CD4-positive, alpha-beta T cell treated with Interleukin-17A for 4 hours (primary cell): ENCODE results near the gene PRKCZ.

Source experiments
- DNase-seq: peaks from one replicate; pipeline ENCODE4 v3.0.0-alpha.2; 2020; ENCODE audit warnings: mixed read lengths

PRKCZ gene

DNA sequence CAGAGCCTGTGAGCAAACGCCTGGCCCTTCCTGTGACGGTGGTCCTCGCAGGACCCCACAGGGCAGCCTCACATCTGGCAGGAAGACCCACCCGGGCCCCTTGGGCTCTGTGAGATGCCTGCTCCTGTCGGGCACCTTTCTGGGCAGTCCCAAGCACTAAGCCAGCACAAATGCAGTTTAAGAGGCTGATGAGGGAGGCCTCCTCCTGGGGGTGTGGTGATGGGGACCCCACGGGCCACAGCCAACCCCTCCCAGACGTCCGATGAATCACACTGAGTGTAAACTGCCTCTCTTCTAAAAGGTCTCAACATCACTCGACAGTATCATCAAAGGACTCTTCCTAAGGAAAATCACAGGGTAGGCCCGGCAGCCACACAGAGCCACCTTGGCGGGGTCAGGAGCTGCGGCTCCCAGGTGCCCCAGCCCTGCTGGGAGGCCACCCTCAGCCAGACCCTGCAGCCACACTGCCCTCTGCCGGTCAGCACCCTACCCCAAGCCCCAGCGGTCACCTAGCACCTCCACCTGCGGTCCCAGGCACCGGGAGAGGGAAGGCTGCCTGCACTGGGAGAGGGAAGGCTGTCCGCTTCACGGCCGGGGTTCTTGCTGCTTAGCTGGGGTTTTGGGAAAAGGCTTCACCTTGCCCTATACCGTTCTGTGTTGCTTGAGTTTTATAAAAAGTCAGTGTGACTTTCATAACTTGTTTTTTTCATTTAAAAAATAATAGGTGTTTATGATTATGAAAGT is 3.9 kb upstream of the PRKCZ start:
- DNase-seq, result peak; percentile 67

DNA sequence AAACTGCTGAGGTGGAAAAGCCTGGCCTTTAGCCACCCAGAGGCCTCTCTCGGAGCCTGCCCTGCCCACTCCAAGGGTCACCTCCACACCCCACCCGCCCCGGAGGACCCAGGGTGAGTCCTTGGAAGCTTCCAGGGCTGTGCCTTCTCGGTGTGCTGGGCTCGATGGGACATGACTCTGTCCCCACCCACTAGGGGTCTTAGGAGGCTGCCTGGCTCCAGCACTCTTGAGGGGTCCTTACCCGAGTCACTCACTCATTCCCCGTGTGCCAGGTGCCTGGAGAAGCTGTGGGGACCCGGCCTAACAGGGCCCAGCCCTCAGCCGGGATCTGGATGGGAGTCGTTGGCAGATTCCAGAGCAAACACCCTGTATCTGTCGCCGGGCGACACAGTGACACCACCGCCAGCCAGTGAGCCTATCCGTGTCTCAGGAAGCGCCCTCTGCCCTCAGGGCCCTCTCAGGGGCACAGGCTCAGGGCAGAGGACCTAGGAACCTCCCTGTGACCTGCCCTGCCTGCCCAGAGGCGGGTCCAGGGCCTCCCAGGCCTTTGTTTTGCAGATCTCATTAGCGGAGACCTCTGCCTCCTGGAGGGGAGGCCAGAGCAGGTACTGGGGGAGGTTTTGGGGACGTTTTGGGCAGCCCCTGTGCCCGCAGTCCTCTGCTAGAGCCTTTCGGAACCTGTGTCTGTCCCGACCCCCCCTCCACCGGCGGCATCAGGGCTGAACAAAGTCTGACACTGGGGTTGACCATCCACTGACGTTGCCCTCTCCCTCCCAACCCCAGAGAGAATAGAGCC is 3.1 kb upstream of the PRKCZ start:
- no peak for DNase-seq

DNA sequence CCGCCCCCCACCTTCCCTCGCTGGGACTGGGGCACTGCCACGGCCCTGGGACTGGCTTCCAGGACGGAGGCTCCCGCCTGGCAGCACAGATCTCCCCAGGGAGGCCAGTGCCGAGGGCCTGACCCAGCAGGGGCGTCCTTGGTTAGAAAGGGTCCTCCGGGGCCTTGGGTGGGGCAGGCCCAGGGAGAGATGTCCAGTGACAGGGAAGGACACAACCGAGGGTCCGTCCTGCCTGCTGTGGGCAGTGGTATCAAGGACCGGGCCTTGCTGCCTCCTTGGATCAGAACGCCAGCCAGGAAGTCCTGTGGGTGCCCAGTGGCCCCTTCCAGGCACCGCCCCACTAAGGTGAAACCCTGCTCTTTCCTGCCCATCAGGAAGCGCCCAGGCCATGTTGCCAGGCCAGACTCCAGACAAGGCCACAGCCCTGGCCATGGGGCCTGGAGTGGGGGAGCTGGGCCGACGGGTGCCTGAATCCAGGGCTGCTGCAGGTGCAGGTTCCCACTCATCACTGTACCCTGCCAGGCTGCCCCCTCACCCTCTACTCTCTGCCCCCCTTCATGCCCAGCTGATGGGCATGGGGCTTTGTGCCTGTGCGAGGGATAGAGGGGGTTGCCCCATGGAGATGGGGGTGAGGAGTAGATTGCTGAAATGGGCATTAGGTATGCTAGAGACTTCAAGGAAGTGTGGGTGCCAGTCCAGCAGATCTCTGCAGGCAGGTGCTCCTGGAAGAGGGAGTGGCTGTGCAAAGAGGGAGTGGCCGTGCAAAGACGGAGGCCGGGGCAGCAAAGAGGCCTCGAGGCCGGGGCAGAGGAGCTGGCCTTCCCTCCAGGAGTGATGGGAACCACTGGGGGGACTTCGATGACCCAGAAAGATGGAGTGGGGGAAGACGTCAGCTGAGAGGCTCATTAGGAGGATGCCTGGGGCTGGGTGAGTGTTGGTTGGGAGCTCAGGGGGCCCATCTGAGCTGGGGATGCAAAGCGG is 2.2 kb upstream of the PRKCZ start:
- DNase-seq, result no peak

DNA sequence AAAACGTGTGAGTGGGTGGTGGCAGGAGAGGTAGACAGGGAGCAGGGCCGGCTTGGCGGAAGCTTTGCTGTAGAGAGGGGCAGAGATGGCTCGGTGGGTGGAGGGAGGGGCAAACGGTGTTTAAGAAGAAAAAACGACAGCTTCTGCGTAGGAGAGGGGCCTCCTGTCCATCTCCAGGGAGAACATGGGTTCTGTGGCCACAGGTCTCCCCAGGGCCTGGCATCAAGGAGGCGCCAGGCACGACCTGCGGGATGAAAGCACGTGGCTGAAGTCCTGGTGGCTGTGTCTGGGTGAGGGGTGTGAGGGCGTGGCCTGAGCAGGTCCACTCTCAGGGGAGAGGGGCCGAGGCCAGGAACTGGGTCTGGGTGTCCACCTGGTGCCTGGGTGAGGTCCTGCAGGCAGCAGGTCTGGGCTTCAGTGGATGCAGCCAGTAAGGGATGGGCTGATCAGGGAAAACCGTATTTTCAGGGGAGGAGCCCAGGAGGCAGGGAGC is 940 bp upstream of the PRKCZ start:
- no peak for DNase-seq

DNA sequence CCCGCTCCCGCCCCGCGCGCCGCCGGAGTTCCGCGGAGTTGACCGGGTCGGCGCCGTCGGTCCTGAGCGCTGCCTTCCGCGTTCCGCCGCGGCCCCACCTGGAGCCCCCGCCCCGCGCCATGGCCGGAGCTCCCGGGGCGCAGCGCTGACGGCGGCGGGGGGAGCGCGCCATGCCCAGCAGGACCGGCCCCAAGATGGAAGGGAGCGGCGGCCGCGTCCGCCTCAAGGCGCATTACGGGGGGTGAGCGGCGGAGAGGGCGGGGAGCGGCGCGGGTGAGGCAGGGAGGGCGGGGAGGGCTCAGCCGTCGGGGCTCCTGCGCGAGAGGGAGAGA is 216 bp downstream of the PRKCZ start:
- peak; percentile 69 for DNase-seq

DNA sequence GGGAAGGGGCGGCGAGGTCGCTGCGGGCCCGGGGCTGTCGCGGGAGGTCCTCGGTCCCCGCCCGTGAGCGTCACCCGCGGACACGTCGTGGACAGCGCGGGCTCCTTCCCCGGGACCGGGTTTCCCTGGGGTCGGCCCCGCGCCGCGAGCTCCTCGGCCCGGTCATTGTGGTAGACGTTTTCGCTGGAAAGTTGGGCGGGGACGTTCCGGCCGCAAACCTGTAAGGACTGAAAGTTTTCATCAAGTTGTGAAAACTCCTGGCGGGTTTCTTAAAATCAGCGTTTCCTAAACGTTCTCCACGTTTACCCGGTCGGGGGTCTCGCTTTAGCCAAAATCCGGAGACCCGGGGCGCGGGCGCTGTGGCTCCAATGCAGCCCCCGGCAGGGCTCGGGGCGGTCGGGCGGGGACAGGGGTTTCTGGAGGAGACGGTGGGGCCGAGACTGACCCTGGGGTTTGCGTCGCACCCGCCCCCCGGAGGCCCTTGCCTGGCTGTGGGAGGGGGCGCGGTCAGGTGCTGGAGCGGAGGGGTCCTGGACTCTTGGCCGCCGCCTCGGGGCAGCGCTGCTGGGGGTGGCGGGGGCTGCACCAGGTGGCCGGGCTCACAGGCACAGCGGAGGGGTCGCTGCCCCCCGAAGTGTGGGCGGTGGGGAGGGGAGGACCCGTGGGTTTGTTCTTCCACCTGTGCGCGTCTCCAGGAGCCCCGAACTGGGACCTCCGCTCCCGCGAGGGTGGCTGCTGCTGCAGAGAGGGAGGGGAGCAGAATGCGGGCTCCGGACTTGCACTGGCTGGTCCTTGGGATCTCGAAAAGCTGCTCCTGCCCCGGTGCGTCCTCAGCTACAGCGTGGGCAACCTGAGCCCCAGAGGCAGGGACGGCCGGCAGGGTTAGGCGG is 827 bp downstream of the PRKCZ start:
- no peak for DNase-seq

DNA sequence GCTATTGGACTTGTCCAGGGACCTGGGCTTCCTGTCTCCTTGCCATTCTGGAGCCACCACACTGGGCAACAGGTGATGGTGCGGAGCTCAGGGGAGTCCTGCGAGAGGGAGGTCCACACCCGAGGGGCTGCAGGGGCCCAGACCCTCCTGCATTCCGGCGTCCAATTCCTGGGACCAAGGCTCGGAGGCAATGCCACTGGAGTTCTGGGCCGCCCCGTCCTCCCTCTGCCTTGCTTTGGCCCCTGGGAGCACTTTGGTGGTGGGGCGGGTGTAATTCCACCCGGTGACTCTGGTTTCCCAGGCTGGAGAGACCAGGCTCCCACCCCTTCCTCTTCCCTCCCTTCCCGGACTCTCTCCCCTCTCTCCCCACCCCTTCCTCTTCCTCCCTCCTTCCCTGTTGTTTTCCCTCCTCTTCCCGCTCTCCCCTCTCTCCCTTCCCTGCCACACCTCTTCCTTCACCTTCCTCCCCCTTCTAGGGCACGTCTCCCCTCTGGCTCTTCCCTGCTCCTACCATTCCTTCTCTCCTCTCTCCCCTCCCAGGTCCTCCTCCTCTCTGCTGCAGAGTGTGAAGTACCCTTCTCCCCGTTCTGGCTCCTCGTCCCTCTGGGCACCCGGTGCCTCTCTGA is 2.0 kb downstream of the PRKCZ start:
- no peak for DNase-seq

DNA sequence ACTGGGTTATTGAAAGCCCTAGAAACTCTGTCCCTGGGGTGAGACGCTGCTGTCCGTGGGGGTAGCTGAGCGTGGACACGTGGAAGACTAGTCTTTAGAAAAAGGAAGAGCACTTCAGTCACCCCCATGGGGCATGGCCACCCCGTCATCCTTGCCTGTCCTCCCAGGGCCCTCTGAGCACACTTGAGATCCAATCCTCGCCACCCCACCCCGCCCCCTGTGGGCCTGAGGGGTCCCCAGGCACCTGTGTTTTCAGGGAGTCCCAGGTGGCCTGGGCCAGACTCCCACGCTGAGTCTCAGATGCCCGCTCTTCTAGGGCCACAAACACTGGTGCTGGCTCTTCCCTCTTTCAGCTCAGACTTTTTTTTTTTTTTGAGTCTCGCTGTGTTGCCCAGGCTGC is 2.5 kb downstream of the PRKCZ start:
- DNase-seq, result no peak

DNA sequence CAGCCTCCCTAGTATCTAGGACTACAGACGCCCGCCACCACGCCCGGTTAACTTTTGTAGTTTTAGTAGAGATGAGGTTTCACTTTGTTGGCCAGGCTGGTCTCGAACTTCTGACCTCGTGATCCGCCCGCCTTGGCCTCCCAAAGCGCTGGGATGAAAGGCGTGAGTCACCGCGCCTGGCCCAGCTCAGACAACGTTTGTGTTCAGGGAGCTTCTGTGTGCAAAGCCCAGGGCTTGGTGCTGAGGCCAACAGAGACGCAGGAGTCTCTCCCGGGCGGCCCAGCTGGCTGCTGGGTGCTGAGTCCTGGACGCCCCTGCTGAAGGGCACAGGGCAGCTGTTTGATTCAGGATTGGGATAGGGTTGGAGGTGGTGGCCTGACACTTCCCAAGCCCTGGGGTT is 3.0 kb downstream of the PRKCZ start:
- DNase-seq, result no peak

DNA sequence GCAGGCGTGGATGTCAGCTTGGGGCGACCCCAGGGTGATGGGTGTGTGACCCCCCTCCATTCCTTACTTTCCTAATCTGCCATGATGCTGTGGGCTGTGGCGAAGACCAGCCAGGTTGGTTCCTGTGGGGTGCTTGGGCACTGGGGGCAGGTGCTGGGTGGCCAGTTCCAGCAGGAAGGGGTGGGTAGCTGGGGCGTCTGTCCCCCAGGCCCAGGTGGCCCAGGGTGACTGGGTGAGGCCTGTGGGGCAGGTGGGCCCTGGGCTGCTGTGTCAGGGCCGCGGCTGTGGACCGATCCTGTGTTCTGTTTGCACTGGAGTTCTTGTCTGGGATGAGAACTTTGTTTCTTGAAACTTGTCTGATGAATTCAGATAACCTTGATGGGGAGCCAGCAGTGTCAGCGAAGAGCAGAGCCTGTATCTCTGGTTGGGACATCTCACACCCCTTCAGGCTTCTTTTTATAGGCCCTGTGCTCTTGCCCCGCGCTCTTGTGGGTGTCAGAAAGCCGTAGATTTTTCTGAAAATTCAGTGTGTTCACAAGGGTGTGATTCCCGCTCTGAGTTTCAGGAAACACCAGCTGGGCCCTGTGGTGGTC is 3.7 kb downstream of the PRKCZ start:
- DNase-seq, result no peak

DNA sequence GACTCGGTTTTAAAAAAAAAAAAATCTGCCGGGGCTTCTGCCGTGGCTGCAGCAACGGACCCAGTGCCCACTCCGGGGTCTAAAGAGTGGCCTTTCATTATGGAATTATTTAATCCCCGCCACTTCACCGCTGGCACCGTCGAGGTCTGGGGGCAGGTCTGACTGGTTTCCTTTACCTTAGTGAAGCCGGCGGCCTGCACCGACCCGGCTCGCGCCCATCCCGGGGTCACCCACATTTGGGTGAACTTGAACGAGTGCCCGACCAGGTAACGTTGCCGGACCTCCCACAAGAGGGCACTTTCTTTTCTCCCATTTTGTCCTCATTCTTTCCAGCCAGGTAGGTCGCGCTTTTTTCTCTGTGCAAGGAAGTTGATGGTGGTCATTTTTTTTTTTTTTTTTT is 4.3 kb downstream of the PRKCZ start:
- DNase-seq, result no peak

DNA sequence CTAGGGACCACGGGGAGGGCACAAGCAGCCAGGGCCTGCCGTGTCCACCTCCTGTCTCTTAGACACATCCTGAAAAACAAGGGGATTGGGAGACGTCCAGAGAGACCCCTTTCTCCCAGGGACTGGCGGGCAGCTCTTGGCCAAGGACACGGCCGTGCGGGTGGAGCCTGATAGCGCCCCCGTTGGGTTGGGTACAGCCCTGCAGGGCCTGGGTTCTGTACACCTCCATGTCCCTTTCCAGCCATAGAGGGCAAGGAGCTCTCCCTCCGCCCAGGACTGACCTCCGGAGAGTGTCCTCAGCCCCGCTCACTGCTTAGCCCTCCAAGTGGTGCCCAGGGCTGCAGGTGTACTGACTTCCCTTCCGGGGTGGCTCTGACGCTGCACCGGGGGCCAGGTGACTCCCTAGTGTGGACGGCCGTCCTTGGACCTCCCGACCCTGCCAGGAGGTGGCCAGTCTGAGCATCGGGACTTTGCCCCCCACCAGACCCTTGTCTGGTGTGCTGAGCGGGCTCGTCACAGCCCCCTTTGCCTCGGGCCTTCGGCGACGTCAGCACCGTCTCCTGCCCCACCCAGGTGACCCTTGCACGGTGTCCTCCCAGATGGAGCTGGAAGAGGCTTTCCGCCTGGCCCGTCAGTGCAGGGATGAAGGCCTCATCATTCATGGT is 5.8 kb downstream of the PRKCZ start:
- no peak for DNase-seq

DNA sequence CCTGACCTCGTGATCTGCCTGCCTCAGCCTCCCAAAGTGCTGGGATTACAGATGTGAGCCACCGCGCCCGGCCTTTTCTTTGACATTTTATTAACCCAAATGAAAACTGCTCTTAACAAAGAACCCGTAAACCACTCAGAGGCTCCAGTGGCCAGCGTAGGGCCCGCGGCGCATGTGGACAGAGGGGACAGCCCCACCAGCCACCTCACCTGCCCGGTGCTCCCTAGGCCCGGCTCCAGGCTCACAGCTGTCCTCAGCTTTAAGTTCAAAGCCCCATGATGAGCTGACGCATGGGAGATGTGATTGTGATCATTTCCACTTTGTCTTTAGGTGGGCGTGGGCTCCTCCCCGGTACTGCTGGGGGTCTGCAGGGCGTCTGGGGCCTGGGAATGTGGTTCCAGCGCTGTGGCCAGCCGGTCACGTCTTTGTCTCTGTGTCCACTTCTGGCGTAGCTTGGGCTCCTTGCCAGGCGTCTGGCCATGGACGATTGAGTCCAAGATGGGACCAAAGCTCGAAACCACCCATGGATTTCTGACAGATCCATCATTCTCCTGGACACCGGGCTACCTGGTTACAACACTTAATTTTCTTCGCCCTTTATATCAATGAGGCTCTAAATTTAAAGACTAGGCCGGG is 6.9 kb downstream of the PRKCZ start:
- no peak for DNase-seq

DNA sequence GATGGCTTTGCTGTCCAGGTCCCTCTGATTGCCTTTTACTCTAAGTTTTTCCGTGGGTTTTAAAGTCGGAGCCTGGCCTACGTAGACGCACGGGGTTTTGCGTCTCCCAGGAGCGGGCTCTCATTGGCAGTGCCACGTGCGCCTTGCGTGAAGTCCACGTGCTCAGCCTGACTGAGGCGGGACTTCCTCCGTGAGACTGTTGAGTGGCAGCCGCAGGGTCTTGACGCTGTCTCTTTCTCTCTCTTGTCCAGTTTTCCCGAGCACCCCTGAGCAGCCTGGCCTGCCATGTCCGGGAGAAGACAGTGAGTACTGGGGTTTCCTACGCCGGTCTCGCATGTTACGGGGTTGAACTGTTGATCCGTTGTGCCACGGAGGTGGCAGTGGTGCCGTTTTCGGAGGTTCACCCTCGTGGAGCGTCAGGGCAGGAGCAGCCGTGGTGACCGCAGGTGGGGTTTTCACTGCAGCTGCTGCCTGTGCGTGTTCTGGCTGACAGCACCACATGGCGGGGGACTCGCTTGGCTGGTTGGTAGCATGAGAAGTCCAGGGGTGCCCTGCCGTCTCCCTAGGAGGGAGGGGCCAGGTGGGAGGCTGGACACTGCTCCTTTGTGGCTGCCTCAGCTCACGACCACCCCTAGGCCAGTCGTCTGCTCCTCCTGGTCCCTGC is 9.2 kb downstream of the PRKCZ start:
- DNase-seq, result no peak

DNA sequence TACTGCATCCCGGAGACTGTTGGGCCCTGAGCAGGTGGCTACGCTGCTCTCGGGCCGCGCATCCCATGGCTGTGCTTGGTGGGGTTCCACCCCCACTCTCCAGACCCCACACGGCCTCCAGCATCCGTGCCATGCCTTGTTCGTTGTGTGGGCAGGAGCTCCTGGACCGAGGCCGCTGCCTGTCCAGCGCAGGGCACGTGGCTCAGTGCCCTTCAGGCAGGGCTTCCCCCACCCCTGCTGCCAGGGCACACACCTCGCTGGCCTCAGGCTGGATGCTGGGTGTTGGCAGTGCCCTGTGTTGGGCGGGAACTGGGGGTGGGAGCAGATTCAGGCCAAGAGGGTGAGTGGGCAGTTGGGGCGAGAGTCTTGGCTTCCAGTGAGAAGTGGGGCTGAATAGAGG is 9.9 kb downstream of the PRKCZ start:
- DNase-seq, result no peak

DNA sequence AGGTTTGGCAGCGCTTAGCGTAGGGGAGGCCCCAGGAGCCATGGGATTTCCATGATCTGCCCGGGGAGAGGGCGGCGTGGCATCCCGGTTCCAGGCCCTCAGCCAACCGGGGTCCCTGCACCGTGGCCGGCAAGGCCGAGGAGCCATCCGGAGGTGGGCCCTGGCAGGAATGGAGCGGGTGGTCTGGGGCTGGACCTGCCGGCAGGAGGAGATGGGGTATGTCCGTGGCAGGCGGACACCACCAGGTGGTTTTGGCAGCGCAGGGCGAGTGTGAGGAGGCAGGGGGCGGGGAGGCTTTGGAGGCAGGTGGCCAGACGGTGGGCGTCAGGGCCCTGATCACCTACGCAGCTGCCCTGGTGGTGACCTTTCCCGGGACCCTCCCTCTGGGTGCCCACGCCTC is 10.3 kb downstream of the PRKCZ start:
- DNase-seq, result no peak

DNA sequence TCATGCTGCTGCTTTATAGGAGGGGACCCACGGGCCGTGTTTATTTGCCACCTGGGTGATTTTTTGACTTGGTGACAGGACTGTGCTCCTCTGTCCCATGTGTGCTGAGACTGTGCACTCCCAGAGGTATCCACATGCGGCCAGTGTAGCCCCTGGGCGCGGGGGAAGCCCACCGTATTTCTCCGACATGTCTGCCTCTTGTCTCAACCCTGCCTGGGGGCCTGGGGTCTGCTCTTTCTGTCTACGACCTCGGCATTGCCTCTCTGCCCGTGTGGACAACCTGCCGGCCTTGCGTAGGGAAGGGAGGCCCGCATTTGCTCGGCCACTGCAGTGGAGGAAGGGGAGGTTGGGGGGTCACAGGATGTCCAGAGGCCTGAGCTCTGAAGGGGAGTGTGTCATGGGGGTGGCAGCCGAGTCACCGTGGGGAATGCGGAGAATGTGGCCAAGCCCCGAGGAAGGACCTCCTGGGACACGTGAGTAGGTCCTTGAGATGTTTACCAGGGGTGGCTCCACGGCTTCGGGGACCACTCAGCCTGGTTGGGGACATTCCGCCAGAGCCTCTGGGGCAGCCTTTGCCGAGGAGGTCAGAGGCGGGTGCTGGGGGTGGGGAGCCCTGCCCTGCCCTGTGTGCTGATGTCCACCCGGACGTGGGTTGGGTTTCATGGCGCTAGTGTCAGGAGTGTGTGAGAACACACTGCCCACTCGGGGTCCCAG is 11.0 kb downstream of the PRKCZ start:
- no peak for DNase-seq

DNA sequence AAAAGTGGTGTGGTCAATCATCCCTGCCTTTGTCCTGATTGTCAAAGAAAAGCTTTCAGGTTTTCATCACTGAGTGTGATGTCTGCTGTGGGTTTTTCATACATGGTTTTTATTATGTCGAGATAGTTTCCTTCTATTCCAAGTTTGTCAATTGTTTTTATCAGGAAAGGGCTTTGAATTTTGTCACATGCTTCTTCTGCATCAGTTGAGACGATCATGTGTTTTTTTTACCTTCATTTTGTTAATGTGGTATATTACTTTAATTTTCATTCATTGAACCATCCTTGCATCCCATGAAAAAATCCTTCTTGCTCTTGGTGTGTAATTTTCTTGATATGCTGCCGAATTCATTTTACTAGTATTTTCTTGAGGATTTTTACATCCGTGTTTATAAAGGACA is 15.5 kb downstream of the PRKCZ start:
- no peak for DNase-seq

DNA sequence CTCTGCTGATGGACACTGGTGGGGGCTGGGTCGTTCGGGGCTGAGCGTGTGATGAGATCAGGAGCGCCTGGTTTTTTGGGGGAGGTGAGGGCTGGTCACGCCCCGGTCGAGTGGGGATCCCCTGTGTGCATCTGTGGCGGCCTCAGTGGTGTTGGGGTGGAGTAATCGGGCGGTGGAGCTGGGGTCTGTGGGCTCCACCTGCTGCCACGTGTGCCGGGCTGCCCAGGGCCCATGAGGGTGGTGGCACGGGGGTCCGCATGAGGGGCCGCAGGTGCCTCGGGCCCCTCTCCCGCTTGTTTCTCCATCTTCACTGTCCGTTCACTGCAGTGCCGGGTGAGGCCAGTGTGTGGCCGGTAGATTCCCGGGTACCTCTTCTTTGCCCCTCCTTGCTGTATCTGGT is 17.2 kb downstream of the PRKCZ start:
- no peak for DNase-seq
